ENCODE results near the gene GRIN2C.

GRCh38 chr17:74879308-74879707 lies 19.6 kb upstream of the GRIN2C start:
- TF ChIP-seq CTCF (IDR thresholded peaks at IDR 0.05) (no peak), EZH2 (IDR thresholded peaks at IDR 0.05) (no peak)
